NCI-H1092 (cell line): ENCODE data around the gene ARHGAP11B.
"Not testable (repeated sequence)": the region's sequence is repeated elsewhere in the genome, so short reads cannot be mapped to it uniquely, and the experiment has no call there.

Source experiments
- DNase-seq: peaks from one replicate; lab custom pipeline; 2025; lab: John Stamatoyannopoulos, UW

Gene ARHGAP11B

GRCh38 chr15:30625436-30626193, at the start of gene ARHGAP11B:
ARHGAP11B (plus strand) TSS chr15:30626128.
- DNase-seq = not testable (repeated sequence)

GRCh38 chr15:30579394-30579970, 46.4 kb upstream of the ARHGAP11B start:
- not testable (repeated sequence) for DNase-seq

- not testable (repeated sequence) for DNase-seq
Measured at GRCh38 chr15:30580716-30581115, 45.2 kb upstream of the ARHGAP11B start.

DNA sequence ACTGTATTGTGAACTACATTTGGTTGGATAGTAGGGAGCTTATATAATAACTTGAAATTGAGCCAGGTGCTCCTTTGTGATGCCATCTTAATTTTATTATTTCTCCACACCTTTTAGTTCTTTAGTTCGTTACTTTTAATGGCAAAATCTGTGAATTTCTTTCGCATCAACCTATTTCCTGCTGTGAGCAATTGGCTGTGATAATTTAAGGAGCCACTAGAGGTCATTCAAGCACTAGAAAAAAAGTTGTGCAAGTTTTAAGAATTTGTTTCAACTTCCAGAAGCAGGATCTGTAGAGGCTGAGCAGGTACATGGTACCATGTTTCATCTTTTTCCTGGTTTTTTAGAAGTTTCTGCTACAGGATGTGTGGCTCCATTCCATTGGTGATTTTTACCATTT, 27.0 kb upstream of the ARHGAP11B start:
- DNase-seq = not testable (repeated sequence)

GRCh38 chr15:30603796-30604195, 22.1 kb upstream of the ARHGAP11B start, which contains the start of gene GOLGA8H:
GOLGA8H (plus strand) TSS chr15:30604028; CDS start chr15:30604126, 98 bp downstream.
- DNase-seq = not testable (repeated sequence)

- DNase-seq = not testable (repeated sequence)
Measured at GRCh38 chr15:30612271-30612670, 13.7 kb upstream of the ARHGAP11B start.

DNA sequence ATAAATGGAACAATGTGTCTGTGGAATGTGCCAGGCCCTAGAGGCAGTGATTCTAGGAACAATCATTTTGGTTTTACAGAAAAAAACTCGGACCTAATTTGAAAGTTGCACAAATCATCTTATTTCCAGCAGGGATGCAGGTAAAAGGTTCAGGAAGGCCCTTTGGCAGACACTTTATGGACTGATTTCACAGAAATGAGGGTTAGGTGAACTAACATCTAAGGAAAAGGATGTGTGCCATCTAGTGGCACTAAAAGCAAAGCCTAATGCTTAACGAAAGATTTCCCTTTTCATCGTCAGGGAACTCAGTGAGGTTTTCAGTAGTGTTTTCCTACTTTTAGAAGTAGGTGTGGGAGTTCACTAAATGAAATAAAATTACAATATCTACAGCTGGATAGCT, 4.6 kb upstream of the ARHGAP11B start:
- not testable (repeated sequence) for DNase-seq

- not testable (repeated sequence) for DNase-seq
Measured at GRCh38 chr15:30626194-30626565, 252 bp downstream of the ARHGAP11B start.

DNA sequence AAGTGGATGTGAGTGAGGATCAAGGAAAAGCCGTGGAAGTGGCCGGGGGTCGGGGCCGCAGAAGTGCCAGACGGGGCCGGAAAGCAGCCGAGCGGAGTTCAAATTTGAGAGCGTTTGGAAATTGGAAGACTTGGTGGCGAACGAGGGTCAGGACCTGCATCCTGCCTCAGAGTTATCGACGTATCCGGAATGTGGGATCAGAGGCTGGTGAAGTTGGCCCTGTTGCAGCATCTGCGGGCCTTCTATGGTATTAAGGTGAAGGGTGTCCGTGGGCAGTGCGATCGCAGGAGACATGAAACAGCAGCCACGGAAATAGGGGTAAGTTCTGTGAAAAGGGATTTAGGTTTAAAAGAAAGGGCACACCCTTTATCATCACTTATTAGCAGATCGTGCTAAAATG, 704 bp downstream of the ARHGAP11B start:
- DNase-seq = not testable (repeated sequence)

DNA sequence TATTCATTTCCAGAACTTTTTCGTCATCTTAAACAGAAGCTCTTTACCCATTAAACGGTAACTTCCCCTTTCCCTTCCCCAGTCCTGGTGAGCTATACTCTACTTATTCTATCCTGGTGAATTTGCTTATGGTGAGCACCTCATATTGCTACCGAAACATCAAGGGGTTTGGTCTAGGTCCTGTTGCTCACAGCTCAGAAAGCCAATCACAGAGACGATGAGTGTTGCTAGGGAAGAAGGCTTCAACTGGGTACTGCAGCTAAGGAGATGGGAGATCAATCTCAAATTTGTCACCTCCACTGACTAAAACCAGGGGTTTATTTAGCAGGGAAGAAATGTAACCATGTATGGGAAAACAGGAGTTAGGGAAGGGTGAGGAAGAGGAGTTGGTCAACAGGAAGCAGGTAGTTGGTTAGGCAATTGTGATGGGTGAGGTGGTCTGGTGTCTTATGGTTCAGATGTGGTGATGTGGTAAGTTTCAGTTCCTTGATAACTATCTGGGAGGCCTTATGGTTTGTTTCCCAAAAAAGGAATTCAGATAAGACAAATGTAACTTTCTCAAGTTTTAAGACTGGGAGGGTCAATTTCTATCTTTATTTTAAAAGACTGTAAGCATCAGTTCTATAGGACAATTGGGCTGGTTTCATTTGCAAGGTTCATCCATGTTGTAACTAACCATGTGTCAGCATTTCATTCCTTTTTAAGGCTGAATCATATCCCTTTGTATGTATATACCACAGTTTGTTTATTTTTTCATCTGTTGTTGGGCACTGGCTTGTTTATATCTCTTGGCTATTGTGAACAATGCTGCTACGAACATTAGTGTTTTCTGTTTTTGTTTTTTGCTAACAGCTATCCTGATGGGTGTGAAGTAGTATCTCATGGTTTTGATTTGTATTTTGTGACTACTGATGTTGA, 24.3 kb downstream of the ARHGAP11B start:
- no peak for DNase-seq

DNA sequence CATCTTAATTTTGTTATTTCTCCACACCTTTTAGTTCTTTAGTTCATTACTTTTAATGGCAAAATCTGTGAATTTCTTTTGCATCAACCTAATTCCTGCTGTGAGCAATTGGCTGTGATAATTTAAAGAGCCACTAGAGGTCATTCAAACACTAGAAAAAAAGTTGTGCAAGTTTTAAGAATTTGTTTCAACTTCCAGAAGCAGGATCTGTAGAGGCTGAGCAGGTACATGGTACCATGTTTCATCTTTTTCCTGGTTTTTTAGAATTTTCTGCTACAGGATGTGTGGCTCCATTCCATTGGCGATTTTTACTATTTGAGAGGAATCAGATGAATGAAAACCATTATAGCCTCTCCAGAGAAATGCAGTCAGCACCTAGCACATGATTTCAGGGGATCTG, 35.2 kb downstream of the ARHGAP11B start:
- DNase-seq = not testable (repeated sequence)

DNA sequence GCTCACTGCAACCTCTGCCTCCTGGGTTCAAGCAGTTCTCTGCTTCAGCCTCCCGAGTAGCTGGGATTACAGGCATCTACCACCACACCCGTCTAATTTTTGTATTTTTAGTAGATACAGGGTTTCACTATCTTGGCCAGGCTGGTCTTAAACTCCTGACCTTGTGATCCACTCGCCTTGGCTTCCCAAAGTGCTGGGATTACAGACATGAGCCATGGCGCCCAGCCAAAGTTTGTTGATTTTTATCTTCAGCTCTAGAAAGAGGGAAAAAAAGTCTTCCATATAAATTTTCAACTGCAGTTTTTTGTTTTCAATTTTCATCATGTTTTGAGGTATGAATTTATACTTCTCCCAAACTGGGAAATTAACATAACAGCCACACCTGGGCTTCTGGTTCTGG, 43.7 kb downstream of the ARHGAP11B start:
- DNase-seq = not testable (repeated sequence)

DNA sequence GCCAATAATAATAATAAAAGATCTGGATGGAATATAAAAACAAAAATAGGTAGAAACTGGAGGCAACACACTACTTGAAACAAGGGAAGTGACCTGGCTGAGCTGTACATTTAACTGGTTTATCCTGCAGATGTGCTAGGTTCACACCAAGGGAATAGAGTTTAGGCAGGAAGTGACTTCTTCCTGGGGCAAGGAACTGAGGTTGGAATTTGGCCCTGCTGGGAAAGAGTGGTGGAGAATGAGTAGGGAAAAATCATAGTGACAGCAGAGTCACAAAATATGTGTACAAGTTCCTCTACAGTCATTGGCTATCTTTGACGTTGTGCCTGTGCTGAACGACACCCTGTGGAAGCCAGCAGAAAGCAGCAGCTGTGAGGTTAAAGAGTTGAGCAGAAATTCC, 44.1 kb downstream of the ARHGAP11B start:
- DNase-seq = no peak

DNA sequence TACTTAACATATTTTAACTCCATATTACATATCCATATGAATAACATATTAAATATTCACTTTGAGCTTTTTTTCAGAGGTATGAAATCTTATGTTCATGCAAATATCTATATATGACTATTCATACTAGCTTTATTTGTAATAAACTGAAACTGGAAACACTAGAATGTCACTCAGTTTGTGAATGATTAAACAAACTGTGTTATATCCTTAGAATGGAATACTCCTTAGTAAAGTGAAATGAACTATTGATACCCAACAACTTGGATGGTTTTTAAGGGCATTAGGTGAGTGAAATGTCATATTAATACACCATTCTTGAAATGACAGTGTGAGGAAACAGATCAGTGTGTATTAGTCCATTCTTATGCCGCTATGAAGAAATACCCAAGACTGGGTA, 45.4 kb downstream of the ARHGAP11B start:
- DNase-seq = no peak

DNA sequence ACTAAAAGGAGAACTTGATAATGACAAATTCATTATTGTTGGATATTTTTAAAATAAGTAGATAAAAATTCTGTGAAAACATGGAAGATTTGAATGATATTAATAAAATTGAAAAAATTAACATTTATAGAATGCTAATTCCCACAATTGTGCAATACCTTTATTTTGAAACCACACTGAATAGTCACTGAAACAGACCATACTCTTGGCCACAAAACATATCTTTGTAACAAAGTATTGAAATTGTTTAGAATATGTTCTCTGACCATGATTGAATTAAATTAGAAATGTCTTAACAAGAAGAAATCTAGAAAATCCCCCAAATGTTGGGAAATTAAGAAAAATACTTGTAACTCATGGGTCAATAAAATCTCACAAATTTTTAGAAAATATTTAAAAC, 49.2 kb downstream of the ARHGAP11B start:
- DNase-seq = no peak

- DNase-seq = not testable (repeated sequence)
Measured at GRCh38 chr15:30675891-30676290, 50.0 kb downstream of the ARHGAP11B start.

- not testable (repeated sequence) for DNase-seq
Measured at GRCh38 chr15:30680997-30681396, 55.1 kb downstream of the ARHGAP11B start.

DNA sequence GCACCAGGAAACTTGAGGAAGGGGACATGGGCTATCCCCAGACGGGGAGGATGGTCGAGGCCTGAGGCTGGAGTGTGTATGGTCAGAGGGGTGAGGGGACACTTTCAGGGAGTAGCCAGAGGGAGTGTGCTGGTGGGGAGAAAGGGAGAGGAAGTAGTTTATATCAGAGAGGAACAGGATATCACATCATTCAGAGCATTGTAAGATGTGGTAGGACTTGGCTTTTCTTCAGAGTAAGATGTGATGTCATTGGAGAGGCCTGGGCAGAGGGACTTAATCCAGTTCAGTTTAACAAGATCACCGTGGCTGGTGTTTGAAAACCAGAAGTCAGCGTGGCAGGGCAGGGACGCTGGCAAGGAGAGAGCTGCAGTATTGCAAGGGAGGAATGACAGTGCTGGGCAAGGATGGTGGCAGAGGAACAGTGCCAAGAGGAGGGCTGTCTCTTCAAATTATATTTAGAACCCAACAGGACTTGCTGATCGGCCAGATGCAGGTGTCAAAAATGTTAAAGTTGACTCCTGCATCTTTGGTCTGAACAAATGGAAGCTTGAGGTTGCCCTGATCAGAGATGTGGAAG, 59.9 kb downstream of the ARHGAP11B start:
- not testable (repeated sequence) for DNase-seq

- DNase-seq = not testable (repeated sequence)
Measured at GRCh38 chr15:30686651-30687050, 60.7 kb downstream of the ARHGAP11B start.
